HG03060 (cell line): ENCODE data around the gene CCDC57.

Experiments used
- ATAC-seq: cut with Tn5 transposase; IDR thresholded peaks from one replicate; pipeline ENCODE4 v1.9.1; 2021; ENCODE audit warnings: low read depth, moderate number of reproducible peaks; ENCODE audit not compliant: unreplicated experiment

CCDC57 gene

DNA sequence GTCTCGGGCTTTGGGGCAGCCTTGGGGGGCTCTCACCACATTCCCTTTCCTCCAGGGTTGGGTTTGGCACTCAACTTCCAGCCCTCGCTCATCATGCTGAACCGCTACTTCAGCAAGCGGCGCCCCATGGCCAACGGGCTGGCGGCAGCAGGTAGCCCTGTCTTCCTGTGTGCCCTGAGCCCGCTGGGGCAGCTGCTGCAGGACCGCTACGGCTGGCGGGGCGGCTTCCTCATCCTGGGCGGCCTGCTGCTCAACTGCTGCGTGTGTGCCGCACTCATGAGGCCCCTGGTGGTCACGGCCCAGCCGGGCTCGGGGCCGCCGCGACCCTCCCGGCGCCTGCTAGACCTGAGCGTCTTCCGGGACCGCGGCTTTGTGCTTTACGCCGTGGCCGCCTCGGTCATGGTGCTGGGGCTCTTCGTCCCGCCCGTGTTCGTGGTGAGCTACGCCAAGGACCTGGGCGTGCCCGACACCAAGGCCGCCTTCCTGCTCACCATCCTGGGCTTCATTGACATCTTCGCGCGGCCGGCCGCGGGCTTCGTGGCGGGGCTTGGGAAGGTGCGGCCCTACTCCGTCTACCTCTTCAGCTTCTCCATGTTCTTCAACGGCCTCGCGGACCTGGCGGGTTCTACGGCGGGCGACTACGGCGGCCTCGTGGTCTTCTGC, 24.6 kb upstream of the CCDC57 start:
- ATAC-seq: no peak

DNA sequence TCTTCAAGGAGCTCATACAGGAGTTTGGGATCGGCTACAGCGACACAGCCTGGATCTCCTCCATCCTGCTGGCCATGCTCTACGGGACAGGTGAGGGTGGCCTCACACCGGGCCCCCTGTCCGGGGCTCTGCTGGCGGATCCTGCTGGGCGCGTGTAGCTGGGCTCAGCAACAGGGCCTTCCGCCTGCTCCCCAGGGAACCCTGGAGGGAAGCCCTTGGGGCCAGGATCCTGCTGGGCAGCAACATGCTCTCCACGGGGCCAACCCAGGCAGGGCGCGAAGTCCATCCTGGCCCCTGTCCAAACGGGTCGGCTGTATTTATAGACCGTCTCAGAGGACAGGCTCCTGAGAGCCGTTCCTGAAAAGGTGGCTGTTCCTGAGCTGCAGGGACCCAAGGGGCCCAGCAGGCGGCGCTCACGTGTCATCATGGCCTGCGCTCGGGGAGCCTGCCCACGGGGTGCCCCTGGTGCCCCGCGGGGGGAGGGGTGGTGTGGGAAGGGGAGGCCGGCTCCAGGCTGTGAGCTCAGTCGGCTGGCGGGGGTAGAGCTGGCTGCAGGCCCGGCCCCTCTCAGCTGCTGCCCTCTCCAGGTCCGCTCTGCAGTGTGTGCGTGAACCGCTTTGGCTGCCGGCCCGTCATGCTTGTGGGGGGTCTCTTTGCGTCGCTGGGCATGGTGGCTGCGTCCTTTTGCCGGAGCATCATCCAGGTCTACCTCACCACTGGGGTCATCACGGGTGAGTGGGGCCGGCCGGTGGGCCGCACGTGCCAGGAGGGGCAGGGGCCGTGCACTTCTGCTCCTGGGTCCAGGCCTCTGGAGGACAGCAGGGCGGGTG, 23.7 kb upstream of the CCDC57 start:
- no peak for ATAC-seq

DNA sequence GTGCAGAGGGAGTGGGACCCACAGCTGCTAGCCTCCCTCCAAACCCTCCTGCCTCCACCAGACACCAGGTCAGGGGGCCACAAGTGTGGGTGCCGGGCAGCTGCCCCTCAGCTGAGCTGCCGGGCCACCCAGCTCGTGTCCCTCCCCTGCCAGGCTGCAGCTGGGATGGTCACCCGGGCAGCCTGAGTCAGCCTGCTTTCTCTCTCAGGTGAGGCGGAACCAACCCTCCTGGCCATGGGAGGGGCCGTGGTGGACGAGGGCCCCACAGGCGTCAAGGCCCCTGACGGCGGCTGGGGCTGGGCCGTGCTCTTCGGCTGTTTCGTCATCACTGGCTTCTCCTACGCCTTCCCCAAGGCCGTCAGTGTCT, 23.1 kb upstream of the CCDC57 start:
- no peak for ATAC-seq

DNA sequence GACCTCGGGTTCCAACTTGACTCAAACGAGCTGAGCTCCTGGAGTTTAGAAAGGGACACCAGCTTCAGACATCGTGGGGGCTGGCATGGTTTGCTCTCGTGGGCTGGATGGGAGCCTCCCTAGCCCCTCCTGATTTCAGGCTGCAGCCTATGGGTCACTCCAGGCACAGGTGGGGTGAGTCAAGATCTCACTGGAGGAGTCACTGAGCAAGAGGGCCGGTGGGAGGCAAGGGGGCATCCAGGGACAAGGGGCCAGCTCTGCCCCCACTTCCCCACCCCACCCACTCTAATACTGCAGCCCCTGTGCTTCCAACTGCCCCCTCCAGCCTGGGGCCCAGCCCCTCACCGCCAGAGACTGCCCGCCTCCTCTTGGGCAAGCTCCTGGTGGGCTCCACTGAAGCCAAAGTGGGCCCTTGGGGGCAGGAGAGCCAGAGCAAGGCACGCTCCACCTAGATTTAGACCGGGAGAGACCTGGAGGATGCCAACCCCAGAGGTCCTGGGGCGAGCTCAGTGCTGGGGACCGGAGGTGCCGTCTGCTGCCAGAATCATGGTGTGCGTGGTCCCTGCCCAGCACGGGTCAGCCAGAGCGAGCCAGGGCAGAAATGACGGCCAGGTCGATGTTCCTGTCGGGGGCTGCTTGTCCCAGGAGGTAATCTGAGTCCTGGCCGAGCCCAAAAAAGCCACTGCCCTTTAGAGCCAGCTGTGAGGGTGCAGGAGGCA, 22.6 kb upstream of the CCDC57 start:
- no peak for ATAC-seq

DNA sequence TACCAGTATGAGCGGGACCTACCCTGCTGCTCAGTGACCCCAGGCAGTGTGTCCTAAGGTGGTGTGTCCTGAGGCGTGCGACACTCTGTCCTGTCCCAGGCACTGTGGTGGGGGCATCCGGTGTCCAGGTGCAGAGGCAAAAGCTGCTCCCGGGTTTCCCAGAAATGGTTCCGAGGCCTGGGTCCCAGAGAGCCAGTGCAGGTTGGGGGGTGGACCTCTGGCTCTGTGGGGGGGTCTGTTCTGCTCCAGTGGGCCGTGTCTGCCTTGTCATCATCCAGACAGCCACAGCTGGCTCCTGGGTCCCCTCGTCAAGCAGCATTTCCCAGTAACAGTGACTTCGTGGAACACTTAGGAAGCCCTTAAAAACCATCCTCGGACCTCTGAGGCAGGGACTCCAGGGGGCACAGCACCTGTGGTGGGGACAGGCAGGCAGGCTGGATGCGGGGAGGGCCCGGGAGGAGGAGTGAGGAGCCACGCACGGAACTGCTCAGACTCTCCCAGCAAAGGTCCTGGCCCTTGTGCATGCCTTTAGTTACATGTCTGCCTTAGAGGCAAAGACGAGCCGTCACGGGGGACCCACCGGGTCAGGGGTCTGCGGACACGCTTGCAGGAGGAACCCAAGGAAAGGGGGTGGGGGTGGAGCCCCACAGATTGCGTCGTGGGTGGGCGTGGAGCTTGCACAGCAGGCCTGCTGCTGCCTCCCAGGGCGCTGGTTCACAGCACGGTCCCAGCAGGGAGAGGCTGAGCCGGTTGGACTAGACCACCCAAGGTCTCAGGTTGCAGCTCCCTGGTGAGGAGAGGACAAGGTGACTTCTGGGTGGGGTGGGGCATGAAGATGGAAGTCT, 21.8 kb upstream of the CCDC57 start:
- ATAC-seq: no peak

DNA sequence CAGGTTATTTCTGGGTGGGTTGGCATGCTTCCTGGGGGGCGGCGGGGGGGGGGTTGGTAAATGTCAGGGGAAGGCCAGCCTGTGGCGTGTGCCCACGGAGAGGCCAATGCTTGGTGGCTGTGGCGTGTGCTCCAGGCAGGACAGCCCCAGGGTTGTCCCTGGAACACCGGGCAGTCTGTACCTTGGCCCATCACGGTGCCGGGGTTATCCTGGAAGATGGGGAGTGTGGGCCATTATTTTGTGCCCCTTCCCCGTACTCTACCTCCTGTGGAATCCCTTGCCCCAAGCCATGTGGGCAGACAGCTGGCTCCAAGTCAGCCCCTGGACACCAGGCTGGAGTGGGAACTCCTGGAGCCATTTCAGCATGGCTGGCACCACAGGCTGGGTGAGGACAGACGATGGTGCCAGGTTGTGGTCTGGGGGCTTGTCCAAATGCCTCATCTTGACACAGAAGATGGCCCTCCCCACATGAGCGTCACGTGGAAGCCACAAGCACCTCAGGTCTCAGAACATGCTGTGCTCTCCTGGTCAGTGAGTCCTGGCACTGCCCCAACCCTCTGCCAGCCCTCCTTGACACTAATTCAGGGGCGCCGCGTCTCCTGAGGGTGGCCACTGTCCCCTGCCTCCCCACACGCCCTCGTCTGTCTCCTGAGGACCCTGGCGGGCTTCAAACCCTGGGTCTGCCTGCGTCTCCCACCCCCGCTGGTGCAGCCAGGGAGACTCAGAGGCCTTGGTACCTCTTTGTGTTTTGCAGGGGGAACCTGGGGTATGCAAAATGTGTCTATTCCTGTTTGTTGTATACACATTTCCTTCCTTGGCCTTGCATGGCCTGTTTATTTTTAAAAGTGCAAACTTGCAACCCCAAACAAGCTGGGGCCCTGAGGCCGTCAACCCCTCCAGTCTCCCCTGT, 20.5 kb upstream of the CCDC57 start:
- no peak for ATAC-seq

DNA sequence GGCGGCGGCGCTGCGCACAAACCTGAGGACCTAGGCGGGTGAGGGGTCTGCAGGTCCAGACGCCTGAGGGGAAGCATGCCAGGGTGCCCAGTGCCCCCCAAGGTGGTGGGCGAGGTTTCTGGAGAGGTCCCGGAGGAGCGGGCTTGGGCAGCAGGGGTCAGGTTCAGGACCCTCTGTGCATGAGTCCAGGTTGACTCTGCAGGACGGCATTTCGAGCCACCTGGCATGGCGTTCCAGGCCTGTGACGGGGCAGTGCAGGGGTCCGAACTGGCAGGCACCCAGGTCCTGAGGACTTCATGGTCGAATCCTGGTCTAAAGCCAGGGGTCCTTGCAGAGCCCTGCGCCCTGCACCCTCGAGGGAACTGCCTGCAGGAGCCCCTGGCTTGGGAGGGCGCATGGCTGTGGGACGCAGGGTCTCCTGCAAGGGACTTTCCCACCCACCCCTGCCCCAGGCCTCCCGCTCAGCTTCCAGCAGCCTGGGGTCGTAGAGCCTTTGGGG, 19.7 kb upstream of the CCDC57 start:
- ATAC-seq: no peak

DNA sequence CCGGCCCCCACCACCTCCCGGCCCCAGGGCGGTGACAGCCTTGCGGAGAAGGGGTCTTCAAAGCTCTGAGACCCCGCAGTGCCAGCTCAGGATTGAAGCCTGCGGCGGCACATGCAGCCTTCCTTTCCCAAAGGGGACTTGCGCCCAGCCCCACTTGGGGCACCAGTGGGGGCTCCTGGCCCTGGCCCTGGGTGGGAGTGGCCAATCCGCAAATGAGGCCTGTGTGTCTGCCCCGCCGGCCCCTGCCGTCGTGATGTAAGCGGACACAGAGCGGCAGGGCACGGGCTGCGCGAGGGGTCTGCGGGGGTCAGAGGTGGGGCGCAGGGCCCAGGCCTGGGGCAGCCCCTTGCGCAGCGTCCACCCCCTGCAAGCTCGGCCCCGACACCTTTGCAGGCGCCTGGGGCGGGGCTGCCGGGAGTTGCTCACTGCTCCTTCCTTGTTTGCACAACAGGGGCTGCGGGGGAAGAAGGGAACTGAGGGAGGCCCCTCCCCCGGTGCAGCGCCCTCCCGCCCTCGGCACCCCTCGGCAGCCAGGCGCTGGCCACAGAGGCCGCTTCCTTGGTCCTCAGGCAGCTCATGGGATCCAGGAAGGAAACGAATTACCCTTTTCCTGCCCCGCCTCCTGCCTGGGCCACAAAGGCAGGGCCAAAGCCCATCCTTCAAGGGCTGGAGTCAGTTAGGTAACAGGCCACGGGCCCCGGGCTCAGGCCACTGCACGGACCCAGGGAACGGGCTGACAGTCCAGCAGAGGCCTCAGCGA, 19.1 kb upstream of the CCDC57 start:
- ATAC-seq: no peak

DNA sequence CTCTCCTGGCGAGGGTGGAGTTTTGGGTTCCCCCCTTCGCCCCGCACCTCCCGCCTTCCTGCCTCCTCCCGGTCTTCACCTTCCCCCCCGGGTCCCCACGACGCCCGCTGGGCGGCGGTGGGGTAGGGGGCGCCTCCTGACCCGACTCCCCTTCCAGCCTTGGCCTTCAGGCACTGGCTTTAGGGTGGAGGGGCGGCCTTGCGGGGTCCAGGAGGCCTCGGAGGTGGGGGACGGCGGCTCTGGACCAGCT, 18.6 kb upstream of the CCDC57 start:
- no peak for ATAC-seq

DNA sequence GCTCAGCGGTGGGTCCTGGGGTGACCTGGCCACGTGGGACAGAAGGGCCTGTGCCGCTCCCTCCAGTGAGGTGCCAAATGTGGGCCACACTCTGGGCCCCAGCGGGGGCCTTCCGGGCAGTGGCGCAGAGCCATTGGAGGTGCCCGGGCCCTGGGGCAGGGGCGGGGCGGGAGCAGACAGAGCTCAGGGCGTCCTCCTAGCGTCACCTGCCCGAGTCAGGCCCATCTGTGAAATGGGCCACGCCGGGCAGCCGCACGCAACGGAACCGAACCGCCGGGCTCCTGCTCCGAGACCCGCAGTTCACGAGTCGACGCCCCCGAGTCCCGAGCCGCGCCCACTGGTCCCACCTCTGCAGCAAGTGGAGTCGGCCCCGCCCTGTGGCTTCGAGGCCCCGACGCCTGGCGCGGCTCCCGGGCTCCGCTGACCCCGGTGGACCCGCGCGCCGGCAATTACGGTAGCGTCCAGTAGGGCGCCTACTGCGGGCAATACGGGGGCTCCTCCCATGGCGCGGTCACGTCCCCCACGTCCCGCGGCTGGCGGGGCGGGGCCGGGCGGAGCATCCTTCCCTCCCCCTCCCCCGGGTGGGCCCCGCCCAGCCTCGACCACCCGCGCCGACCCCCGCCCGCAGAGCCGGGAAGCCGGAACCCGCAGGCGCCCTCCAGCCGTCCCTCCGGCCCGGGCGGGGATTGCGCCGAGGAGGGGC, 18.1 kb upstream of the CCDC57 start:
- no peak for ATAC-seq

DNA sequence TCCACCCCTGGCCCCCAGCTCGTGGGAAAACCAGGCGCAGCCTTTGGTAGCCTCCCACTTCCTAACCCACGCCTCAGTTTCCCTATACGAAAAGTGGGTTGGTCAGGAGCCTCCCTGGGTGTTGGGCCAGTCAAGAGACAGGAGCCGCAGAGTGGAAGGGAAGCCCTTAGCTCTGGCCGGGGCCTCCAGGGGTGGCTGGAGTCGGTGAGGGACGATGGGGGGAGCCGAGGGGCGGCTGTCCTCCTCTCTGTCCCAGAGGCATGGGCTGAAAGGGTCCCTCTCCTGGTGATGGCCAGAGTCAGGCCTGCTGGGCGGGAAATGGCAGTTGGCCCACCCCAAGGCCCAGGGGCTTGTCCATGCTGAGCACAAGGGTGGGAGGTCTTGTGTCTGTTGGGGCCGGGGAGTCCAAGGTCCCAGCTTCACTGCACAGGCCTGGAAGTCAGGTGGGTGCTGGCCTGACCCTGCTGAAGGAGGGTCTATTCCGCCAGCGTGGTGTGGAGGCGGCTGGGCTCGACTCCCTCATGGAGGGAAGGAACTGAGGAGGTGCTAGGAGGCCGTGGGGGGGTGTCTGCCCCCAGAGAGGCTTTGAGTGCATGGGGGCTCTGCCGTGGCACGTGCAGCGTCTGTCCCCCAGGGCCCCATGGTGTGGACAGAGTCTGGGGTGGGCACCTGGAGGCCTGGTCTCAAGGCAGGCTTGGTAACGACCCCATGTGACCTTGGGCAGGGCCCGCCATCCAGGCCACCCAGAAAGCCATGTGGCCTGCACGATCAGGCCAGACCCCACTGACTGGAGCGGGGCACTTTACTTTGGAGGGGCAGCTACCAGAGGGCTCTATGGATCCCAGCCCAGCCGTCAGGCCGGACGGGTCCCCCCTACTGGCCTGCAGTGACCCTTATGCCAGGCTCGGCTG, 17.3 kb upstream of the CCDC57 start:
- no peak for ATAC-seq

DNA sequence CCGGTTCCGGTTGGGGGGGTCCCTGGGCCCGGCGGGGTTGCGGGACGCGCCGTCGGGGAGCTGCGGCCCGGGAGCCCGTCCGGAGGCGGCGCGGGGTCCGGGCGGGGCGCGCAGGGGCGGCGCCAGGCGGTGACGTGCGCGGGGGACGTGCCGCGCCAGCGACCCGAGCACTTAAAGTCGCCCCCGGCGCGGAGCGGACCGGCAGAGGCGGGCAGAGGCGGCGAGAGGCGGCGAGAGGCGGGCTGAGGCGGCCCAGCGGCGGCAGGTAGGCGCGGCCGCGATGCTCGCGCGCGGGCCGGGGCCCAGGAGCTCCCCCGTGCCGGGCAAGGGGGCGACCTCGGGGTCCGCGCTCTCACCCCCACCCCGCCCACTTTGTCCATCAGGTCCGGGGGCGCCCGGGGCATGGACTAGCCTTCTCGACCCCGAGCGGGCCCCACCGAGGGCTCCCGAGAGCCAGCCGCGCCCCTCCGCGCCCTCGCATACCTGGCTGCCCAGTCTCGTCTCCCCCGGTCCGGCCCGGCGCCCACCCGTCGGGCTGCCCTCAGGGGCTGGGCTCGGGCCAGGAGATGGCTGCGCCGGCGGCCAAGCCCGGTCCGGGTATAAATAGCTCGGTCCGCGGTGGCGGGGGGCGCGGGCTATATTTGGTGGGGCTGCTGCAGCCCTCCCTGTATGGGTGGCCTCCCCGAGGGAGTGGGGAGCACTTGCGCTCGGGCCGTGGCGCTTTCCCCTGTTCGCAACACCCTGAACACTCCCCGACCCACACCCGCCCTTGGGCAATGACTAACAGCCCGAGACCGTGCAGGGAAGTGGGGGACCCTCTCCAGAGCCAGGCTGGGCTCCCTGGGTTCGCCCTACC, 16.4 kb upstream of the CCDC57 start, which contains the start of gene SLC16A3:
TSS of gene SLC16A3 (plus strand) at position 201 of the 856 bp plus-strand sequence. CDS start 6,967 bp downstream, outside the sequence.
- ATAC-seq: no peak

DNA sequence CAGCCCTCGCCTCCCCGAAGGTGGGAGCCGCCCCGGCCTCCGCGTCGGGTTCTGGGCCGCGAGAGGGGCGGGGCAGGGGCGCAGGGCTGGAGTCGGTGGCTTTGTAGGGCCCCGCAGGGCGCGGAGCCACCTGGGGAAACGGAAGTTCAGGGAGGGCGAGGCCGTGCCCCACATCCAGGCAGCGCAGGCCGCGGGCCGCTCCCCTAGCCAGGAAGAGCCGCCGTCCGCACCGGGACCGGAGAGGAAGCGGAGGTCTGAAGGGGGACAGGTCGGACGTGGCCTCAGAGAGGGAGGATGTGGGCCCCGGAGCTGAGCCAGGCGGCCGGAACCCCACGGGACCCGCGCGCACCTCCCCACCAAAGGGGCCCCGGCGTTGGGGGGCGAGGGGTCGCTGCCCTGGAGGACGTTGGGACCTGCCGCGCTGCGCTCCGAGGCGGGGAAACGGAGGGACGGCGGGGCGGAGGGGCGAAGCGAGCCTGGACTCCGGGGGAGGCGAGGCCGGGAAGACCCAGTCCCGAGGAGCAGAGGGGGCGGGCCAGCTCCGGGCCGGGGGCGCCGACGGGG, 15.7 kb upstream of the CCDC57 start:
- ATAC-seq: no peak

DNA sequence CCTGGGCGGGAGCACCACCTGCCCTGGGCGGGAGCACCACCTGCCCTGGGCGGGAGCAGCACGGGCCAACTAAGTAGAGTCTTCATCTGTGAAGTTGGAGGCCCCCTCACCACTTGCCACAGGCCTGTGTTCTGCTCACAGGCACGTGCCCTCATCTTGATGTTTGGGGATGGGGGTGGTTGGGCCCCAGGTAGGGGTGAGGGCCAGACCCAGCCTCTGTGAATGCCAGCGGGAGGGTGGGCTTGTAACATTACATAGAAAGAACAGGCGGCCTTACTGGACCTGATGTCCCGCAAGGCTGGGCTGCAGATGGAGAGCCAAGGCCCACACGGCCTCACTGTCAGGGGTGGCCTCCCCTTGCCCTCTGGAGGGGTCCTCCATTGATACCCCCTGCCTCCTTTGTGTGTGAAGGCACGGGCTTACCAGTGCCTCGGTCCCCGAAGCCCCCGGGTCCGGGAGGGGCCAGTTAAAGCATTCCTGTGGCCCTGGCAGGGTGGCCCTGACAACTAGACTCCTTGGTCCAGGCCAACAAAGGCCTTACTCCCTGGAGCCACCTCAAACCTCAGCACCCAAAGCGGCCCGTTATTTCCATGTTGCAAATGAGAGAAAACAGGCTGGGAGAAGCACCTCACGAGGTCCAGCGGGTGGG, 15.1 kb upstream of the CCDC57 start:
- no peak for ATAC-seq

DNA sequence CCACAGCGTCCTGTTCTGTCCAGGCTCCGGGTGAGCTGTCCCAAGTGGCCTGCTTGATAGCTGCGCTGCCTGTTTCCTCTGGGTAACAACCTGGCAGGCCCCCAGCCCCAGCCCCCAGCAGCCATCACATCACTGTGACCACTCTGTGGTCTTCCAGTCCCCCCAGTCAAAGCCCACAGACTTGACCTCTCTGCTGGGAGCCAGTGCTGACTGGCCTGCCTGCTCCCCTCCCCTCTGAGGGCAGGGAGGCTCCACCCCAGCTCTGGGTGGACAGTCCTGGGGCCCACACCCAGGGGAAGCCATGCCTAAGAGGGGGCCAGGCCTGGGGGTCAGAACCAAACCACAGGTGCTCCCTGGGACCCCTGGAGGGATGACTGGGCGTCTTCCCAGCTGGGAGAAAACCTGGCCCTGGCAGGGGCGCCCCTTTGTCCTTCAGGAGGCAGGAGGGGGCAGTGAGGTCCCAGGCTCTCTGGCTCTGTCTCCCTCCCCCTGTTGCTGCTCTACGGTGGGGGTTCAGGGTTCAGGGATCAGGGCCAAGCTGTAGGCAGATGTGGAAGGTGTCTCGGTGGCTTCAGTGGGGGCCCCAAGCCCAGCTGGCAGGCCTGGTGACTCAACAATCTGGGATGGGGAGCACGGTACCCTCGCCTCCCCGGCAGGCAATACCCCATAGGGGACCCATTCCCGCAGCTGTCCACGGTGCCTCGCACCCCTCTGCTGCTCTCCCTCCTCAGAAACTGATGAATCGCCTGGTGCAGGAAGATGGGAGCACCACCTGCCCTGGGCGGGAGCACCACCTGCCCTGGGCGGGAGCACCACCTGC, 14.4 kb upstream of the CCDC57 start:
- no peak for ATAC-seq
